Mucosa of descending colon (tissue), 3 donors: ENCODE measurements around the gene HLA-DPB1. TPM values are rescaled to one million over a fixed set of nuclear protein-coding genes. Genes with fewer than 3 reads are reported as not detected.
A peak's percentile ranks its signal among the peaks of the same experiment; 100 is the strongest.

Experiments
- ATAC-seq: fragments of 200-7000 bp; cut with Tn5 transposase; one replicate; pipeline ENCODE4 v1.9.1; 2020; ENCODE audit warnings: mild to moderate bottlenecking, moderate library complexity
- DNase-seq, 3 donors: peaks; one replicate each; pipeline ENCODE4 v3.0.0-alpha.2; 2020
- H3K36me3 ChIP-seq: fragments of 200-600 bp; one replicate; pipeline ENCODE4 v1.8.0; 2021; ENCODE audit warnings: low read depth, mild to moderate bottlenecking
- H3K4me1 ChIP-seq: fragments of 200-600 bp; one replicate; pipeline ENCODE4 v1.8.0; 2021; ENCODE audit warnings: low read depth, mild to moderate bottlenecking
- H3K4me3 ChIP-seq: fragments of 200-600 bp; one replicate; pipeline ENCODE4 v1.8.0; 2021; ENCODE audit warnings: mild to moderate bottlenecking
- H3K9me3 ChIP-seq: fragments of 200-600 bp; one replicate; pipeline ENCODE4 v1.8.0; 2021; ENCODE audit warnings: mild to moderate bottlenecking
- intact Hi-C, 2 donors: fragments of 100-400 bp; cut with DNase I in 1 of 2; cut with micrococcal nuclease in 1 of 2; formaldehyde crosslinking; loops; one replicate each; pipeline versions ENCODE4 v1.11.0 to v1.11.1; 2022; cut with DNase I, micrococcal nuclease
- long read RNA-seq, 2 donors: library from polyadenylated mRNA; unstranded; transcript quantifications; one replicate each; pipeline ENCODE4 v2.0.0, GENCODE V29; 2019 to 2021
- total RNA-seq, 3 donors: library from RNA; stranded (reverse); fragmentation: NEBNext Ultra II Directional in 2 of 3; extraction: Animal tissue kit (Norgen Biotek cat#: 25700) in 2 of 3; gene quantifications; one replicate each; pipeline versions ENCODE4 v1.2.1 to v1.2.4, GENCODE V29; 2021 to 2023
- TF ChIP-seq, protein P1 (sequence below): fragments of 200-600 bp; IDR thresholded peaks from one replicate; pipeline ENCODE4 v1.8.0; 2022; ENCODE audit warnings: antibody characterized with exemption, mild to moderate bottlenecking
- donor health status: DM: no; HTN: no; CAD: no; lungs with moderate emphysema.
- donor health status: DM: no; HTN: no; CAD: no.
- donor health status: DM: no; HTN: yes; CAD: no.

Gene HLA-DPB1
- total RNA-seq: 10 to 100 TPM; 31.2 to 55.0 (median 51.2) TPM
- long read RNA-seq, donor 1, transcript HLA-DPB1-211 (6 exons, 1,560 nt): major isoform, 25 of 42 reads
- long read RNA-seq, donor 1, partial matches to known transcripts: 10 of 42 reads
- long read RNA-seq, donor 1, other reads (novel, unspliced or antisense): 7 of 42 reads
- long read RNA-seq, donor 2, transcript HLA-DPB1-211 (6 exons, 1,560 nt): major isoform, 52 of 60 reads
- long read RNA-seq, donor 2, partial matches to known transcripts: 1 of 60 reads
- long read RNA-seq, donor 2, other reads (novel, unspliced or antisense): 7 of 60 reads

GRCh38 chr6:33075568-33076405 lies at the start of gene HLA-DPB1:
HLA-DPB1 (plus strand) TSS chr6:33075990; CDS start chr6:33076042, 52 bp downstream.
- DNase-seq: peak in 1 of 3 donors; percentile 50
- intact Hi-C loops: loop anchor here (10.0 kb wide), 1 partner anchor 61 kb away; no protein-coding TSS in a partner anchor
- peak; percentile 85 for ATAC-seq

GRCh38 chr6:33028220-33028849 lies 47.5 kb upstream of the HLA-DPB1 start:
- no peak for DNase-seq
- no peak for ATAC-seq
- H3K36me3 ChIP-seq: no peaks in the 10 kb centered on the region
- TF ChIP-seq, protein P1, sequence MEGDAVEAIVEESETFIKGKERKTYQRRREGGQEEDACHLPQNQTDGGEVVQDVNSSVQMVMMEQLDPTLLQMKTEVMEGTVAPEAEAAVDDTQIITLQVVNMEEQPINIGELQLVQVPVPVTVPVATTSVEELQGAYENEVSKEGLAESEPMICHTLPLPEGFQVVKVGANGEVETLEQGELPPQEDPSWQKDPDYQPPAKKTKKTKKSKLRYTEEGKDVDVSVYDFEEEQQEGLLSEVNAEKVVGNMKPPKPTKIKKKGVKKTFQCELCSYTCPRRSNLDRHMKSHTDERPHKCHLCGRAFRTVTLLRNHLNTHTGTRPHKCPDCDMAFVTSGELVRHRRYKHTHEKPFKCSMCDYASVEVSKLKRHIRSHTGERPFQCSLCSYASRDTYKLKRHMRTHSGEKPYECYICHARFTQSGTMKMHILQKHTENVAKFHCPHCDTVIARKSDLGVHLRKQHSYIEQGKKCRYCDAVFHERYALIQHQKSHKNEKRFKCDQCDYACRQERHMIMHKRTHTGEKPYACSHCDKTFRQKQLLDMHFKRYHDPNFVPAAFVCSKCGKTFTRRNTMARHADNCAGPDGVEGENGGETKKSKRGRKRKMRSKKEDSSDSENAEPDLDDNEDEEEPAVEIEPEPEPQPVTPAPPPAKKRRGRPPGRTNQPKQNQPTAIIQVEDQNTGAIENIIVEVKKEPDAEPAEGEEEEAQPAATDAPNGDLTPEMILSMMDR: no peak
- intact Hi-C loops: no loop called here
- no peaks in the 10 kb centered on the region for H3K9me3 ChIP-seq
- H3K4me1 ChIP-seq: no peaks in the 10 kb centered on the region
- no peak overlapping the region for H3K4me3 ChIP-seq

More at GRCh38 chr6:33075568-33076405, at the start of gene HLA-DPB1:
- Histone ChIP-seq H3K4me1 (no peaks in the 10 kb centered on the region), H3K36me3 (no peaks in the 10 kb centered on the region), H3K4me3 (no peak within 1 kb of the TSS), H3K9me3 (no peaks in the 10 kb centered on the region)
- TF ChIP-seq, protein P1: no peak

DNA sequence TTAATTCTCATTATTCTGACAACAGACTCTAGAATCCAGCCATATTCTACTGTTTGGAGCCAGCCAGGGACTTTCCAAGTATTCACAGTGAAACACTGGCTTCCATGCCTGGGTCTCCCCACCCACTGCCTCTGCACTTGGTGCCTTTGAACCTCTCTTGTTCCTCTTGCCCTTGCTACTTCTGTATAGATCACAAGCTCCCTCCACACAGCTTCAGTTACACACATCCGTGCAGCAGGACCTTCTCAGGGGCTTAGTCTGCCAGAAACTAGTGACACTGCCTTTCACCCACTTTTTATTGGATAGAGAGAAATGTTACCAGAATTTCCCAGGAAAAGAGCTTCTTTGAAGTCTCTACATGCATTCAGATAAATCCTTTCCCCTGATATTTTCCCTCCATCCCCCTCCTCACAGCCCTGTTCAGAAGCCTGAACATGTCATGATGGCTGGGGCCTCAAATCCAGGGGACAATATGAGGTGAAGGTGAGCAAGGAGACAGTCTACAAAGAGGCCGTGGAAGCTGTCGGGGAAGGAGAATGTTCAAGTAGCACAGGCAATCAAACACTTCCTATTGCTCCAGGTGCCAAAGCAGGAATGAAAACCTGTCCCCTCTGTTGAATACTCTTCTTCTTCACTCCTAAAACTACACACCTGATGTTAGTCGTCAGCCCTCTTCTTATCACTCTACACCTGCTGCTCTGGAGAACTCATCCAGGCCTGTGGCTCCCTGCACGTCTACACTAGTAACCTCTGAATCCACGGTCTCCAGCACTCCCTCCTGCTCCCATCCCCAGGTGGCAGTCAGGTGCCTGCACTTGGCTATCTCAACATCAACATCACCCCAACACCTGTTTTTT lies 46.2 kb upstream of the HLA-DPB1 start:
- intact Hi-C loops: no loop called here
- H3K4me3 ChIP-seq: no peak overlapping the region
- H3K36me3 ChIP-seq: no peaks in the 10 kb centered on the region
- no peaks in the 10 kb centered on the region for H3K9me3 ChIP-seq
- ATAC-seq (peak; percentile 87), DNase-seq (peak in 1 of 3 donors; percentile 47)
- TF ChIP-seq, protein P1: no peak
- no peaks in the 10 kb centered on the region for H3K4me1 ChIP-seq

GRCh38 chr6:33030245-33030644 lies 45.5 kb upstream of the HLA-DPB1 start:
- no peaks in the 10 kb centered on the region for H3K36me3 ChIP-seq
- TF ChIP-seq, protein P1: no peak
- H3K4me1 ChIP-seq: no peaks in the 10 kb centered on the region
- DNase-seq: no peak
- intact Hi-C loops: no loop called here
- H3K9me3 ChIP-seq: no peaks in the 10 kb centered on the region
- no peak for ATAC-seq
- H3K4me3 ChIP-seq: no peak overlapping the region

GRCh38 chr6:33034554-33034953 lies 41.2 kb upstream of the HLA-DPB1 start:
- Histone ChIP-seq H3K4me1 (no peaks in the 10 kb centered on the region), H3K36me3 (no peaks in the 10 kb centered on the region), H3K9me3 (no peaks in the 10 kb centered on the region), H3K4me3 (no peak overlapping the region)
- TF ChIP-seq, protein P1: no peak
- ATAC-seq (no peak), DNase-seq (no peak)
- intact Hi-C loops: no loop called here
